Measurements from ENCODE around the gene PRRC2B.

DNA sequence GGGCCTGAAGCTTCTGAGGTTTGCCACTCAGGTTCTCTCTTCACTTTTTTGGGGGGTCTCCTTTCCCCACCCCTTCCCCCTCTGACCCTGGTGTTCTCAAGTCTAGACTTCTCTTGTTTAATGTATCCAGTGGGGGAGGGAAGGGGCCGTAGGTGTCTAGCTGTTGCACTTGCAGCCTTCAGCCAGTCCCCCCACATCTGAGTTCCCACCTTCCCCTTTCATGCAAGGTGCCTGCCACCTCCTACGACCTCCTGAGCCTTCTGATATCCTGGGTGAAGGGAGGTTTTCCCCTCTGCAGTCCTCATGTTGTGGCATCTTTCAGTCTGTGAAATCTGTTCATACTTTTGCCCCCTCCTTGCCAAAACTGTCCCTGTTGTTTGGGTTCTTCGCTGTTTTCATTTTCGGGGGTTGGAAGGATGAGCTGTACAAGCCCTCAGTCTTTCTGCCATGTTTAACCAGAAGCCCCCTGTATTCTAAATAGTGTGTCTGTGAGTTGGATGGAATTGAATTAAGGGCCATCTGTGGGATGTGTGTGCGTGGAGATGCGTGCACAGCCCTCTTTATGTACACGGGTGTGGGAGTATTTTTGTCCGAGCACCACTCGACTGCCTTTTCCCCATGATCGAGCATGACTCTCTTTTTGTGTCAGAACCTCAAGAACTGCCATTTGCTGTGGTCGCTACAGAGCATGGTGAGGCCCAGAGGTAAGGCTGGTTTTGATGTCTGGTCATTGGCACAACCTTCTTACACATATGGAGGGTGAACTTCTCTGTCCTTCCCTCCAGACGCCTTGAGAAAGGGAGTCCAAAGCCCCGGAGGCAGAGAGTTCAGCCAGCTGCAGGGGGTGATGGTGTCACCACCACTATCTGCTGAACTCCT lies 23.6 kb downstream of the PRRC2B start:
- TF ChIP-seq, protein P1, sequence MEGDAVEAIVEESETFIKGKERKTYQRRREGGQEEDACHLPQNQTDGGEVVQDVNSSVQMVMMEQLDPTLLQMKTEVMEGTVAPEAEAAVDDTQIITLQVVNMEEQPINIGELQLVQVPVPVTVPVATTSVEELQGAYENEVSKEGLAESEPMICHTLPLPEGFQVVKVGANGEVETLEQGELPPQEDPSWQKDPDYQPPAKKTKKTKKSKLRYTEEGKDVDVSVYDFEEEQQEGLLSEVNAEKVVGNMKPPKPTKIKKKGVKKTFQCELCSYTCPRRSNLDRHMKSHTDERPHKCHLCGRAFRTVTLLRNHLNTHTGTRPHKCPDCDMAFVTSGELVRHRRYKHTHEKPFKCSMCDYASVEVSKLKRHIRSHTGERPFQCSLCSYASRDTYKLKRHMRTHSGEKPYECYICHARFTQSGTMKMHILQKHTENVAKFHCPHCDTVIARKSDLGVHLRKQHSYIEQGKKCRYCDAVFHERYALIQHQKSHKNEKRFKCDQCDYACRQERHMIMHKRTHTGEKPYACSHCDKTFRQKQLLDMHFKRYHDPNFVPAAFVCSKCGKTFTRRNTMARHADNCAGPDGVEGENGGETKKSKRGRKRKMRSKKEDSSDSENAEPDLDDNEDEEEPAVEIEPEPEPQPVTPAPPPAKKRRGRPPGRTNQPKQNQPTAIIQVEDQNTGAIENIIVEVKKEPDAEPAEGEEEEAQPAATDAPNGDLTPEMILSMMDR (IDR thresholded peaks at IDR 0.05): no peak
- TF ChIP-seq POLR2A (IDR thresholded peaks at IDR 0.05): no peak

All from testis (tissue), 2 donors.